Breast epithelium (tissue), 4 donors: ENCODE data around the gene HDAC2. TPM values are rescaled to one million over a fixed set of nuclear protein-coding genes. Genes with fewer than 3 reads are reported as not detected.

ENCODE experiments used
- DNase-seq, 2 donors: peaks; one replicate each; pipeline ENCODE4 v3.0.0-alpha.2; 2019; ENCODE audit warnings: low spot score in 2 of 2
- H3K27ac ChIP-seq, 2 donors: fragments of 200-600 bp; sonication (generic) in 1 of 2; one replicate each; pipeline ENCODE4 v1.5.1; 2016 to 2019; ENCODE audit warnings: mild to moderate bottlenecking in 1 of 2
- H3K27me3 ChIP-seq, 2 donors: fragments of 200-600 bp; sonication (generic) in 1 of 2; one replicate each; pipeline versions ENCODE4 v1.5.1 to v1.6.0; 2017 to 2019; ENCODE audit warnings: control low read depth in 1 of 2, mild to moderate bottlenecking in 1 of 2
- H3K36me3 ChIP-seq: fragments of 200-600 bp; one replicate; pipeline ENCODE4 v1.5.1; 2019
- H3K4me1 ChIP-seq, 2 donors: fragments of 200-600 bp; sonication (generic); one replicate each; pipeline ENCODE4 v1.5.1; 2016 to 2019; ENCODE audit warnings: control low read depth in 1 of 2
- H3K4me3 ChIP-seq, 3 donors: fragments of 200-600 bp; sonication (generic); 1 replicate in 2 of 3; 2 replicates in 1 of 3; pipeline ENCODE4 v1.5.1; 2016 to 2019; ENCODE audit warnings: mild to moderate bottlenecking in 3 of 3, moderate library complexity in 2 of 3
- H3K9me3 ChIP-seq, 2 donors: fragments of 200-600 bp; sonication (generic) in 1 of 2; one replicate each; pipeline ENCODE4 v1.5.1; 2016 to 2019; ENCODE audit warnings: control low read depth in 1 of 2
- CTCF ChIP-seq, 3 donors: fragments of 450-650 bp; IDR thresholded peaks; one replicate each; pipeline ENCODE4 v1.5.1; 2016 to 2017; ENCODE audit warnings: antibody characterized with exemption in 3 of 3, mild to moderate bottlenecking in 3 of 3, moderate library complexity in 3 of 3
- POLR2A ChIP-seq: fragments of 450-650 bp; IDR thresholded peaks from one replicate; pipeline ENCODE4 v1.6.1; 2016; ENCODE audit warnings: antibody characterized with exemption, mild to moderate bottlenecking, moderate library complexity
- POLR2AphosphoS5 ChIP-seq, 3 donors: sonication (generic); formaldehyde crosslinking; IDR thresholded peaks; one replicate each; pipeline ENCODE4 v1.6.1; 2017; ENCODE audit warnings: antibody characterized with exemption in 3 of 3
- intact Hi-C: fragments of 100-400 bp; cut with DNase I; formaldehyde crosslinking; loops from one replicate; pipeline ENCODE4 v1.15.1; 2023; ENCODE audit warnings: low total_unique reads
- total RNA-seq, 3 donors: library from RNA; depleted of rRNA; stranded (reverse); fragments of >200 nt; gene quantifications; one replicate each; pipeline ENCODE4 v1.1.0, GENCODE V29; 2016

HDAC2 gene
- total RNA-seq, 3 donors from 2014 or later: 37.9 to 66.5 (median 63.5) TPM

- no peaks in the 10 kb centered on the region for H3K36me3 ChIP-seq
These were observed 43.9 kb downstream of the HDAC2 start for GRCh38 chr6:113927001-113927400.

GRCh38 chr6:113925378-113925777 is 45.6 kb downstream of the HDAC2 start:
- Histone ChIP-seq H3K27me3 (no peaks in the 10 kb centered on the region), H3K36me3 (no peaks in the 10 kb centered on the region), H3K4me3 (no peak overlapping the region), H3K4me1 (no peaks in the 10 kb centered on the region), H3K27ac (no peak overlapping the region), H3K9me3 (peaks cover 3 to 8% of the 10 kb centered on the region in 2 donors)
- intact Hi-C loops: loop anchor here (5.0 kb wide), 1 partner anchor 1258 kb away; no protein-coding TSS in a partner anchor
- no peak for DNase-seq
- TF ChIP-seq POLR2A (no peak), CTCF (IDR thresholded peaks at IDR 0.05) (no peak), POLR2AphosphoS5 (IDR thresholded peaks at IDR 0.05) (no peak)

More at GRCh38 chr6:113927001-113927400, 43.9 kb downstream of the HDAC2 start:
- Histone ChIP-seq H3K27me3 (no peaks in the 10 kb centered on the region), H3K4me3 (no peak overlapping the region), H3K9me3 (peaks cover 3 to 8% of the 10 kb centered on the region in 2 donors), H3K27ac (no peak overlapping the region), H3K4me1 (no peaks in the 10 kb centered on the region)
- TF ChIP-seq POLR2AphosphoS5 (IDR thresholded peaks at IDR 0.05) (no peak), CTCF (IDR thresholded peaks at IDR 0.05) (no peak), POLR2A (no peak)
- intact Hi-C loops: loop anchor here (5.0 kb wide), 1 partner anchor 1260 kb away; no protein-coding TSS in a partner anchor
- DNase-seq: no peak

GRCh38 chr6:113924312-113924723 is 46.6 kb downstream of the HDAC2 start:
- Histone ChIP-seq H3K4me3 (no peak overlapping the region), H3K27ac (no peak overlapping the region), H3K27me3 (no peaks in the 10 kb centered on the region), H3K36me3 (no peaks in the 10 kb centered on the region), H3K9me3 (peaks cover 3 to 7% of the 10 kb centered on the region in 2 donors), H3K4me1 (no peaks in the 10 kb centered on the region)
- intact Hi-C loops: no loop called here
- no peak for DNase-seq
- TF ChIP-seq POLR2A (no peak), POLR2AphosphoS5 (IDR thresholded peaks at IDR 0.05) (no peak), CTCF (IDR thresholded peaks at IDR 0.05) (no peak)

- Histone ChIP-seq H3K27me3 (no peaks in the 10 kb centered on the region), H3K27ac (no peak overlapping the region), H3K36me3 (no peaks in the 10 kb centered on the region), H3K9me3 (no peaks in the 10 kb centered on the region), H3K4me3 (no peak overlapping the region), H3K4me1 (no peaks in the 10 kb centered on the region)
- no peak for DNase-seq
- intact Hi-C loops: no loop called here
- TF ChIP-seq POLR2AphosphoS5 (IDR thresholded peaks at IDR 0.05) (no peak), POLR2A (no peak), CTCF (IDR thresholded peaks at IDR 0.05) (no peak)
These were observed 47.4 kb downstream of the HDAC2 start for GRCh38 chr6:113923526-113923925.

GRCh38 chr6:113921299-113921904 is 49.5 kb downstream of the HDAC2 start:
- Histone ChIP-seq H3K4me3 (no peak overlapping the region), H3K27me3 (no peaks in the 10 kb centered on the region), H3K9me3 (no peaks in the 10 kb centered on the region), H3K36me3 (no peaks in the 10 kb centered on the region), H3K27ac (no peak overlapping the region), H3K4me1 (no peaks in the 10 kb centered on the region)
- intact Hi-C loops: no loop called here
- DNase-seq: no peak
- TF ChIP-seq POLR2AphosphoS5 (IDR thresholded peaks at IDR 0.05) (no peak), CTCF (IDR thresholded peaks at IDR 0.05) (no peak), POLR2A (no peak)
